T-cell (primary cell): Measurements from ENCODE around the gene GH1. TPM values are rescaled to one million over a fixed set of nuclear protein-coding genes. Genes with fewer than 3 reads are reported as not detected.
A peak's percentile ranks its signal among the peaks of the same experiment; 100 is the strongest.
"Not testable (repeated sequence)": the region's sequence is repeated elsewhere in the genome, so short reads cannot be mapped to it uniquely, and the experiment has no call there.

Experiments used
- ATAC-seq, 4 experiments: fragments of 200-7000 bp in 3 of 4; fragments of 150-1000 bp in 1 of 4; cut with Tn5 transposase; replicated peaks in 1 of 4; 1 replicate in 3 of 4; 2 replicates in 1 of 4; pipeline ENCODE4 v1.10.0; 2021; ENCODE audit warnings: moderate library complexity in 3 of 4, mild to moderate bottlenecking in 2 of 4, moderate number of reproducible peaks in 1 of 4
- CTCF ChIA-PET, 2 donors: fragments of 300-600 bp; sonication (Branson Sonifier 250); formaldehyde crosslinking; loops; one replicate each; lab custom pipeline; 2022; ENCODE audit warnings: antibody characterized with exemption in 2 of 2; lab: Charles Lee
- POLR2A ChIA-PET, 2 donors: fragments of 300-600 bp; sonication (Branson Sonifier 250); formaldehyde crosslinking; loops; one replicate each; lab custom pipeline; 2022; ENCODE audit warnings: antibody characterized with exemption in 2 of 2; lab: Charles Lee
- DNase-seq, 35 experiments: peaks; one replicate each; pipeline versions ENCODE4 v3.0.0 to v3.0.0-alpha.2; 2013 to 2023
- H3K27ac ChIP-seq: one replicate; pipeline ENCODE4 v1.5.1; 2013; ENCODE audit warnings: low read length
- H3K27me3 ChIP-seq, 2 experiments: replicated peaks in 1 of 2; 1 replicate in 1 of 2; 2 replicates in 1 of 2; pipeline versions ENCODE4 v1.6.1 to v1.7.0; 2013; ENCODE audit warnings: low read length in 1 of 2, mixed read lengths in 1 of 2; ENCODE audit not compliant: control insufficient read depth in 2 of 2, insufficient read depth in 2 of 2; ENCODE audit errors: extremely low read depth in 1 of 2
- H3K36me3 ChIP-seq, 2 donors: 1 replicate in 1 of 2; 2 replicates in 1 of 2; pipeline versions ENCODE4 v1.6.1 to v1.7.0; 2013; ENCODE audit warnings: low read length in 1 of 2; ENCODE audit not compliant: control insufficient read depth in 2 of 2, insufficient read depth in 1 of 2; ENCODE audit errors: extremely low read depth in 1 of 2
- H3K4me1 ChIP-seq, 2 experiments: 1 replicate in 1 of 2; 2 replicates in 1 of 2; pipeline versions ENCODE4 v1.6.1 to v1.7.0; 2013; ENCODE audit warnings: low read length in 2 of 2, mixed read lengths in 1 of 2; ENCODE audit not compliant: insufficient read depth in 2 of 2, control insufficient read depth in 1 of 2; ENCODE audit errors: extremely low read depth in 1 of 2
- H3K4me3 ChIP-seq, 2 donors: 1 replicate in 1 of 2; 2 replicates in 1 of 2; pipeline versions ENCODE4 v1.5.1 to v1.7.0; 2013; ENCODE audit warnings: mild to moderate bottlenecking in 2 of 2, low read length in 1 of 2, moderate library complexity in 1 of 2; ENCODE audit not compliant: control insufficient read depth in 1 of 2; ENCODE audit errors: extremely low read depth in 1 of 2
- H3K9me3 ChIP-seq: 2 replicates; pipeline ENCODE4 v1.7.0; 2013
- H3K27ac Mint-ChIP-seq, 2 donors: one replicate each; pipeline ENCODE4 v1.8.0; 2020 to 2021; ENCODE audit warnings: mild to moderate bottlenecking in 2 of 2, mixed read lengths in 2 of 2
- H3K27me3 Mint-ChIP-seq, 2 donors: one replicate each; pipeline ENCODE4 v1.8.0; 2021 to 2022; ENCODE audit warnings: mixed read lengths in 2 of 2
- H3K36me3 Mint-ChIP-seq: one replicate; pipeline ENCODE4 v1.8.0; 2021; ENCODE audit warnings: mixed read lengths
- H3K4me1 Mint-ChIP-seq, 3 donors: one replicate each; pipeline ENCODE4 v1.8.0; 2020 to 2022; ENCODE audit warnings: mixed read lengths in 3 of 3, mild to moderate bottlenecking in 1 of 3
- H3K4me3 Mint-ChIP-seq, 3 donors: one replicate each; pipeline ENCODE4 v1.8.0; 2020 to 2022; ENCODE audit warnings: mild to moderate bottlenecking in 3 of 3, mixed read lengths in 3 of 3, moderate library complexity in 3 of 3
- H3K9me3 Mint-ChIP-seq, 3 donors: one replicate each; pipeline ENCODE4 v1.8.0; 2020 to 2022; ENCODE audit warnings: mixed read lengths in 3 of 3
- WGBS: methylation state at CpG from one replicate; pipeline ENCODE4 v1.1.5; 2013; ENCODE audit warnings: missing lambda C conversion rate; ENCODE audit not compliant: insufficient coverage; 5-methylcytosine and 5-hydroxymethylcytosine counted together
- total RNA-seq, 35 experiments: library from RNA in 6 of 35; stranded (reverse) in 6 of 35; fragments of 120-200 nt in 1 of 35; gene quantifications; one replicate each; pipeline versions ENCODE4 v1.2.1 to v1.2.4 and lab custom pipeline; 2013 to 2026

Gene GH1
- total RNA-seq, 5 donors from 2014 or later (not counting 1 experiment from before 2014, with no cell fraction given): not detected

GRCh38 chr17:63926164-63926563 lies 7.5 kb upstream of the GH1 start:
- Mint-ChIP-seq H3K27me3 (no peaks in the 10 kb centered on the region), H3K9me3 (no peaks in the 10 kb centered on the region), H3K4me1 (peaks cover 8 to 12% (median 9%) of the 10 kb centered on the region in 3 donors), H3K4me3 (no peak overlapping the region), H3K36me3 (peaks cover 6% of the 10 kb centered on the region), H3K27ac (no peak overlapping the region)
- ChIA-PET POLR2A (no interaction called here), CTCF (no interaction called here)
- Histone ChIP-seq H3K27ac (no peak overlapping the region), H3K27me3 (no peaks in the 10 kb centered on the region), H3K4me1 (peaks cover 3 to 10% of the 10 kb centered on the region in 2 experiments), H3K9me3 (no peaks in the 10 kb centered on the region), H3K4me3 (no peak overlapping the region), H3K36me3 (peaks cover 4 to 14% of the 10 kb centered on the region in 2 donors)
- ATAC-seq (no peak), DNase-seq (no peak)
- WGBS: no CpG with 5 or more reads among the region's 2 CpGs

- ChIA-PET POLR2A (no interaction called here), CTCF (interaction anchor here in 1 of 2 donors (0.7 kb wide), 1 partner anchor 93 kb away, joined by 3 read pairs; no protein-coding TSS in a partner anchor)
- Mint-ChIP-seq H3K4me3 (no peak overlapping the region), H3K27ac (peak overlapping the region; percentile 16 to 49), H3K27me3 (no peaks in the 10 kb centered on the region), H3K9me3 (no peaks in the 10 kb centered on the region), H3K4me1 (peaks cover 3 to 9% (median 3%) of the 10 kb centered on the region in 3 donors), H3K36me3 (peaks cover 6% of the 10 kb centered on the region)
- no peaks in the 10 kb centered on the region for H3K9me3 ChIP-seq
- peaks cover 0 to 4% of the 10 kb centered on the region in 2 experiments for H3K4me1 ChIP-seq
- WGBS: 100% methylated on average over 1 of the region's 5 CpGs
- peaks cover 4 to 14% of the 10 kb centered on the region in 2 donors for H3K36me3 ChIP-seq
- DNase-seq: no peak
- H3K27ac ChIP-seq: no peak overlapping the region
- ATAC-seq: no peak
- H3K27me3 ChIP-seq: no peaks in the 10 kb centered on the region
- no peak overlapping the region for H3K4me3 ChIP-seq
These were observed 7.0 kb upstream of the GH1 start for GRCh38 chr17:63925615-63926014.

GRCh38 chr17:63922402-63922801 lies 3.8 kb upstream of the GH1 start:
- H3K27me3 ChIP-seq, ATAC-seq, H3K36me3 ChIP-seq, H3K4me1 ChIP-seq, H3K9me3 Mint-ChIP-seq, H3K4me3 ChIP-seq, H3K27me3 Mint-ChIP-seq, DNase-seq, POLR2A ChIA-PET, H3K4me3 Mint-ChIP-seq, H3K36me3 Mint-ChIP-seq, H3K9me3 ChIP-seq, H3K27ac ChIP-seq: not testable (repeated sequence)
- Mint-ChIP-seq H3K4me1 (peaks cover 8 to 13% (median 9%) of the 10 kb centered on the region in 3 donors), H3K27ac (peak overlapping the region in 1 of 2 donors; percentile 25)
- CTCF ChIA-PET: interaction anchor here (0.5 to 1.8 kb wide), 6 partner anchors 24 to 267 kb away, joined by 3 to 5 read pairs (median 4); no protein-coding TSS in a partner anchor
- WGBS: 82% methylated on average over 6 of the region's 9 CpGs

GRCh38 chr17:63920779-63921178 lies 2.1 kb upstream of the GH1 start:
- WGBS: 77% methylated on average over 3 of the region's 5 CpGs
- H3K27ac Mint-ChIP-seq, H3K27me3 Mint-ChIP-seq, H3K9me3 Mint-ChIP-seq, H3K4me1 ChIP-seq, H3K9me3 ChIP-seq, H3K27me3 ChIP-seq, H3K4me3 Mint-ChIP-seq, H3K36me3 Mint-ChIP-seq, ATAC-seq, H3K4me3 ChIP-seq, H3K27ac ChIP-seq, POLR2A ChIA-PET, H3K36me3 ChIP-seq, DNase-seq: not testable (repeated sequence)
- CTCF ChIA-PET: interaction anchor here in 1 of 2 donors (1.3 to 2.6 kb wide), 6 partner anchors 65 to 213 kb away, joined by 7 to 23 read pairs (median 14); no protein-coding TSS in a partner anchor
- H3K4me1 Mint-ChIP-seq: peaks cover 8 to 13% (median 9%) of the 10 kb centered on the region in 3 donors

- H3K4me1 ChIP-seq, ATAC-seq, H3K27ac ChIP-seq, H3K36me3 Mint-ChIP-seq, H3K9me3 Mint-ChIP-seq, H3K4me3 Mint-ChIP-seq, H3K9me3 ChIP-seq, DNase-seq, H3K36me3 ChIP-seq, H3K27me3 Mint-ChIP-seq, H3K4me3 ChIP-seq, POLR2A ChIA-PET, H3K27me3 ChIP-seq: not testable (repeated sequence)
- H3K27ac Mint-ChIP-seq: peak overlapping the region in 1 of 2 donors; percentile 59
- CTCF ChIA-PET: interaction anchor here (0.6 to 2.6 kb wide), 23 partner anchors 8 to 214 kb away, joined by 3 to 23 read pairs (median 7); partner anchors contain the start of genes CSHL1 (in 1 of the 2) and ICAM2 (in 1 of the 2)
- H3K4me1 Mint-ChIP-seq: peaks cover 8 to 13% (median 9%) of the 10 kb centered on the region in 3 donors
- no CpG with 5 or more reads among the region's 6 CpGs for WGBS
These were observed 1.4 kb upstream of the GH1 start for GRCh38 chr17:63920050-63920449.

GRCh38 chr17:63919311-63919723 lies 678 bp upstream of the GH1 start:
- Mint-ChIP-seq H3K36me3 (no peaks in the 10 kb centered on the region), H3K27me3 (peaks cover 3 to 4% of the 10 kb centered on the region in 2 donors), H3K4me1 (peaks cover 8 to 13% (median 9%) of the 10 kb centered on the region in 3 donors), H3K27ac (peak overlapping the region; percentile 5 to 69), H3K9me3 (no peaks in the 10 kb centered on the region), H3K4me3 (no peak overlapping the region)
- ATAC-seq (peak; percentile 91 to 99 (median 94)), DNase-seq (peak; percentile 37 to 89 (median 61))
- POLR2A ChIA-PET: interaction anchor here in 1 of 2 donors (0.6 kb wide), 1 partner anchor 68 kb away, joined by 6 read pairs; no protein-coding TSS in a partner anchor
- Histone ChIP-seq H3K9me3 (no peaks in the 10 kb centered on the region), H3K36me3 (no peaks in the 10 kb centered on the region), H3K4me3 (no peak overlapping the region), H3K4me1 (peaks cover 0 to 10% of the 10 kb centered on the region in 2 experiments), H3K27ac (no peak overlapping the region), H3K27me3 (peaks cover 0 to 7% of the 10 kb centered on the region in 2 experiments)
- WGBS: 51% methylated on average over 7 of the region's 8 CpGs
- CTCF ChIA-PET: interaction anchor here (0.6 to 2.6 kb wide), 21 partner anchors 9 to 215 kb away, joined by 3 to 23 read pairs (median 6); partner anchors contain the start of genes CSHL1 (in 1 of the 2) and ICAM2 (in 1 of the 2)
